Cardiac fibroblast (primary cell): ENCODE measurements around the gene ZBTB20.
A peak's percentile ranks its signal among the peaks of the same experiment; 100 is the strongest.

Source experiments
- DNase-seq, 2 donors: peaks; one replicate each; pipeline versions ENCODE4 v3.0.0 to v3.0.0-alpha.2; 2010; ENCODE audit warnings: low read depth in 2 of 2
- H3K4me3 ChIP-seq, 2 donors: replicated peaks in 1 of 2; 1 replicate in 1 of 2; 2 replicates in 1 of 2; pipeline ENCODE4 v1.5.1; 2011; ENCODE audit warnings: low read depth in 2 of 2, low read length in 2 of 2, mild to moderate bottlenecking in 2 of 2, moderate library complexity in 1 of 2
- TF ChIP-seq, protein P1 (sequence below): IDR thresholded peaks from one replicate; pipeline ENCODE4 v1.5.1; 2011; ENCODE audit warnings: low read depth, mild to moderate bottlenecking, low read length, inconsistent platforms

The ZBTB20 gene

DNA sequence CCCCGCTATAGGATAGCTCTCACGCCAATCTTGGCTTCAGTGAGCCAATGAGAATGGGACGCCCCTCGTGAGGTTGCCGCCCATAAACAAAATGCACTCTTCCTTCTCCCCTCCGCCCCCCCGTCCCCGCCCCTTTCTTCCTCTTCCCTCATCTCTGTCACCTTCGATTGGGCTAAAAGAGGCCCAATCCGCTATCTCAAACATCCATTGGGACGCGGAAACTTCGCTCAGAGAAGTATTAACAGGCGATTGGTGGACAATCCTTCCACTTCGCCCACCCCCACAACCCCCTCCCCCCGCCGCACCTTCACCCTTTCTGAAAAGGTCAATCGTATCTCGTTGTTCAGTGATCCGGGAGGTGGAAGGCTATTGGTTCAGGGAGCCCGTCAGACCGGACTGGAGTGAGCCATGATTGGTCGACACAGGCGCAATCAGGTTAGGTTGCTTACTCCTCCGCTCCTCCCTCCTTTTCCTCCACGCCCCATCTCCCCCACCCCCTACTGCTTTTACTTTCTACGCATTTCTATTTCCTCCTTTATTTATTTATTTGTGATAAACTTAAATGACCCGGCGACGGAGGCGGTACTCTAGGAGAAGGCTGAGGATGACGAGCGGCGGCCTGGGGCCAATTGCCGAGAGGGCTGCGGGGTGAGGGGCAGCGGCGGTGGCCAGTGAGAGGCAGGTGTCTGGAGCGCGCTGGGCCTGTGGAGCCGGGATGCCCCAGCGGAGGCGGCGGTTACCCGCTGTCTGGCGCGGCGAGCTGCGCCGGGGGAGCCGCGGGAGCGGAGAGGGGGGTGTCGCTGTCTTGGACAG lies 447 bp upstream of the ZBTB20 start:
- peak; percentile 100 for DNase-seq
- peak overlapping the region; percentile 79 to 81 for H3K4me3 ChIP-seq
- TF ChIP-seq, protein P1, sequence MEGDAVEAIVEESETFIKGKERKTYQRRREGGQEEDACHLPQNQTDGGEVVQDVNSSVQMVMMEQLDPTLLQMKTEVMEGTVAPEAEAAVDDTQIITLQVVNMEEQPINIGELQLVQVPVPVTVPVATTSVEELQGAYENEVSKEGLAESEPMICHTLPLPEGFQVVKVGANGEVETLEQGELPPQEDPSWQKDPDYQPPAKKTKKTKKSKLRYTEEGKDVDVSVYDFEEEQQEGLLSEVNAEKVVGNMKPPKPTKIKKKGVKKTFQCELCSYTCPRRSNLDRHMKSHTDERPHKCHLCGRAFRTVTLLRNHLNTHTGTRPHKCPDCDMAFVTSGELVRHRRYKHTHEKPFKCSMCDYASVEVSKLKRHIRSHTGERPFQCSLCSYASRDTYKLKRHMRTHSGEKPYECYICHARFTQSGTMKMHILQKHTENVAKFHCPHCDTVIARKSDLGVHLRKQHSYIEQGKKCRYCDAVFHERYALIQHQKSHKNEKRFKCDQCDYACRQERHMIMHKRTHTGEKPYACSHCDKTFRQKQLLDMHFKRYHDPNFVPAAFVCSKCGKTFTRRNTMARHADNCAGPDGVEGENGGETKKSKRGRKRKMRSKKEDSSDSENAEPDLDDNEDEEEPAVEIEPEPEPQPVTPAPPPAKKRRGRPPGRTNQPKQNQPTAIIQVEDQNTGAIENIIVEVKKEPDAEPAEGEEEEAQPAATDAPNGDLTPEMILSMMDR: no peak

- TF ChIP-seq, protein P1: no peak
- DNase-seq: peak; percentile 76 to 84
- H3K4me3 ChIP-seq: peak overlapping the region; percentile 79 to 81
Observed at GRCh38 chr3:115146032-115146417, 1.1 kb downstream of the ZBTB20 start.

DNA sequence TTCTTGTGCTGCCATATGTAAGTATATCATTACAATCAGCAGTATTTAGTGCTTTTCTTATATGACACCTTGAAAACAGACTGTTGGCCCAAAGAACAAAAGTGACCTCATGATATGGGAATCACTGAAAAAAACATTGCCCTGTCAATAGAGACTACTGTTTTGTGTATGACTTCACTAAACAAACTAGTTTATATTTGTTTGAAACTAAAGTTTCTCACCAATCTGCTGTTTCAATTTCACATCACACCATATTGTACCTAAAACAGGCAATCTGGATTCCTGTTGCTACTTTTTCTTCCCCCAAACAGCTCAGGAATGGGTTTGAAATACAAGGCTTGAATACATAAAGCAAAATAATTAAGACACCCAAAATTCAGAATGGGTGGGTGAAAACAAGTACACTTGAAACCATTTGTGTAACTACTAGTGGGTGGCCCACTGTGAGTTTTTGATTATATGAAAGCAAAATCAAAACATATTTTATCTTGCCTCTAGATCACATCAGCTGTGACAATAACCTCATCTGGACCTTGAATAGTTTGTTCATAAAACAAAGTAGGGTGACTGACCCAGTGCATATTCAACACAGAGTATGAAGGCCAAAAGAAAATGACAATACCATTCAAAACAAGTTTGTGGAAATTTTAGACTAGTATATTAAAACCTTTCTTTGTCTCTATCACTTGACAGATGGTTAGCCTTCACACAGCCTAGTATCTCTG lies 5.9 kb downstream of the ZBTB20 start:
- H3K4me3 ChIP-seq: no peak overlapping the region
- TF ChIP-seq, protein P1: no peak
- DNase-seq: no peak

GRCh38 chr3:115139072-115139471 lies 8.0 kb downstream of the ZBTB20 start:
- TF ChIP-seq, protein P1: no peak
- no peak for DNase-seq
- no peak overlapping the region for H3K4me3 ChIP-seq

DNA sequence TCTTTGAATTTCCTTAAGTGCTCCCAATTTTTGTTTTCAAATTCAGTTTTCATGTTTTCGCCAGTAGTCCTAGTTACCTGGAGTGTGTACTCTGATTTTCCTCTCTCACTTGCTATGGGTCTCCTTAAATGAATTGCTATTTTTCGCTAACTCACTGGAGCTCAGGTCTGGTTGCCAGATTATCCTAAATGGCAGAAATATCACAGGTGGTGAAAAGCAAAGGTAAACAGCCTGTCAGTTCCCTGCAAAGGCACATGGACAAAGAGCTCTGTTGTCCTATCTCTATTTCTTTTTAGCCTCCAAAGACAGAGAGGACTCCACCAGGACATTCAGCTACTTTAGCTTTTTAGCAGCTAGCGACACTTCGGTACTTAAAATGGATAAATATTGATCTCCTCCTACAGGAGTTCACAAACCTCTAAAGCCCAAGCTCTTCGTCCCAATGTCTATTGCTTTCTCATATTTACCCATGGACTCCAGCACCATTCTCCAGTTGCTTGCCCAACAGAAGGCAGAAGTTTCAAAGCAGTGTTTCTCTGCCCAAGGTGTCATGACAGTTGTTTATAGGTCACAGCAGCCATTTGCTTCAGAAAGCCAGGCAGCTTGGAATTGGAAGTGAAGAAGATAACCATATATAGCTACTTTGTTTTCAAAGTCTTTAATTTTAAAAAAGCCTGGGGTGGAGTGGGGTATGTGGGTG lies 12.3 kb downstream of the ZBTB20 start:
- no peak for DNase-seq
- H3K4me3 ChIP-seq: no peak overlapping the region
- TF ChIP-seq, protein P1: no peak

DNA sequence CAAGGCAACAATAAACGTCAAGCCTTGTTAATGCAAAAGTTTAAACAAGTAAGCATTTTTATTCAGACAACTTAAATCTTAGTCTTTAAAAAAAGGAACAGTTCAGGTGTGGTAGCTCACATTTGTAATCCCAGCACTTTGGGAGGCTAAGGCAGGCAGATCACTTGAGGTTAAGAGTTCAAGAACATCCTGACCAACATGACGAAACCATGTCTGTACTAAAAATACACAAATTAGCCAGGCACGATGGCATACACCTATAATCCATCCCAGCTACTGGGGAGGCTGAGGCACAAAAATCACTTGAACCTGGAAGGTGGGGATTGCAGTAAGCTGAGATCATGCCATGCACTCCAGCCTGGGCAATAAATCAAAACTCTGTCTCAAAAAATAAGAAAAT lies 19.9 kb downstream of the ZBTB20 start:
- H3K4me3 ChIP-seq: no peak overlapping the region
- no peak for DNase-seq
- TF ChIP-seq, protein P1: no peak
